Measurements from ENCODE around the gene UBE2O. TPM values are rescaled to one million over a fixed set of nuclear protein-coding genes. Genes with fewer than 3 reads are reported as not detected.
A peak's percentile ranks its signal among the peaks of the same experiment; 100 is the strongest.

Gene UBE2O
- total and polyA plus RNA-seq, 4 donors: 3.3 to 71.5 (median 9.2) TPM

DNA sequence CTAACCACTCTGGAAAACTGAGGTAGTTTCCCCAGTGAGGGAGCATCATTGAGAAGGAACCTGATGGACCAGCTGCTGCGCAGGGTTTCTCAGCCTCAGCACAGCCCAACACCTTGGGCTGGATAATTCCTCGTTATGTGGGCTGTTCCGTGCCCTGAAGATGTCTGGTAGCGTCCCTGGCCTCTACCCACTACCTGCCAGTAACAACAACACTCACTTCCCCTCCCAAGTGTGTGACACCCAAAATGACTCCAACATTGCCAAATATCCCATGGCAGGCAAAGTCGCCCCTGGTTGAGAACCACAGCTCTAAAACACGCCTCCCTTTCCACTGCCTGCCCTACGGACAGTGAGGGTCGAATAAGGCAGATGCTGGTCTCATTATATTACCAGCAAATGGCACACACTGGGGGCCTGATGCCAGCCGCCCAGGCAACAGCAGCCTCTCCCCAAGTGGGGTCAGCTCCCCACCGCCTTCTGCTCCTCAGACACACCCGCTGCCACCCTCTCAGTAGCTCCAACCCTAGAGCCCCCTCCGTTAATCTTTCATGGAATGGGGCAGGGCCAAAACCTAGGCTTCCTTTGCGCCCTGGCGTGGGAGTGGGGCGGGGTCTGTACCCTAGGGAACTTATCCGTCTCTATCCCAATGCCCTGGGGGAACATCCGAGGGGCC is 47.3 kb upstream of the UBE2O start (continued):
- TF ChIP-seq, protein P1, sequence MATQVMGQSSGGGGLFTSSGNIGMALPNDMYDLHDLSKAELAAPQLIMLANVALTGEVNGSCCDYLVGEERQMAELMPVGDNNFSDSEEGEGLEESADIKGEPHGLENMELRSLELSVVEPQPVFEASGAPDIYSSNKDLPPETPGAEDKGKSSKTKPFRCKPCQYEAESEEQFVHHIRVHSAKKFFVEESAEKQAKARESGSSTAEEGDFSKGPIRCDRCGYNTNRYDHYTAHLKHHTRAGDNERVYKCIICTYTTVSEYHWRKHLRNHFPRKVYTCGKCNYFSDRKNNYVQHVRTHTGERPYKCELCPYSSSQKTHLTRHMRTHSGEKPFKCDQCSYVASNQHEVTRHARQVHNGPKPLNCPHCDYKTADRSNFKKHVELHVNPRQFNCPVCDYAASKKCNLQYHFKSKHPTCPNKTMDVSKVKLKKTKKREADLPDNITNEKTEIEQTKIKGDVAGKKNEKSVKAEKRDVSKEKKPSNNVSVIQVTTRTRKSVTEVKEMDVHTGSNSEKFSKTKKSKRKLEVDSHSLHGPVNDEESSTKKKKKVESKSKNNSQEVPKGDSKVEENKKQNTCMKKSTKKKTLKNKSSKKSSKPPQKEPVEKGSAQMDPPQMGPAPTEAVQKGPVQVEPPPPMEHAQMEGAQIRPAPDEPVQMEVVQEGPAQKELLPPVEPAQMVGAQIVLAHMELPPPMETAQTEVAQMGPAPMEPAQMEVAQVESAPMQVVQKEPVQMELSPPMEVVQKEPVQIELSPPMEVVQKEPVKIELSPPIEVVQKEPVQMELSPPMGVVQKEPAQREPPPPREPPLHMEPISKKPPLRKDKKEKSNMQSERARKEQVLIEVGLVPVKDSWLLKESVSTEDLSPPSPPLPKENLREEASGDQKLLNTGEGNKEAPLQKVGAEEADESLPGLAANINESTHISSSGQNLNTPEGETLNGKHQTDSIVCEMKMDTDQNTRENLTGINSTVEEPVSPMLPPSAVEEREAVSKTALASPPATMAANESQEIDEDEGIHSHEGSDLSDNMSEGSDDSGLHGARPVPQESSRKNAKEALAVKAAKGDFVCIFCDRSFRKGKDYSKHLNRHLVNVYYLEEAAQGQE (IDR thresholded peaks at IDR 0.05): no peak

GRCh38 chr17:76499267-76499667 is 46.3 kb upstream of the UBE2O start:
- no peak overlapping the region for H3K9ac ChIP-seq (ENCODE audit: low read depth in 1 of 2, low read length in 2 of 2)
- TF ChIP-seq HNF4A (conservative IDR thresholded peaks at IDR 0.05) (no peak), JUND (IDR thresholded peaks at IDR 0.05) (no peak), RAD21 (IDR thresholded peaks at IDR 0.05) (no peak), FOXA1 (IDR thresholded peaks at IDR 0.05) (no peak), FOXA2 (IDR thresholded peaks at IDR 0.05) (no peak), HNF4G (IDR thresholded peaks at IDR 0.05) (no peak), NR2F2 (IDR thresholded peaks at IDR 0.05) (no peak), YY1 (IDR thresholded peaks at IDR 0.05) (no peak), ATF3 (IDR thresholded peaks at IDR 0.05) (no peak), SP1 (IDR thresholded peaks at IDR 0.05) (no peak), TAF1 (conservative IDR thresholded peaks at IDR 0.05) (no peak), MAX (IDR thresholded peaks at IDR 0.05) (no peak), EGR1 (IDR thresholded peaks at IDR 0.05; ENCODE audit: low read depth in 2 of 2) (no peak)
- TF ChIP-seq, protein P1 (IDR thresholded peaks at IDR 0.05): no peak
- TF ChIP-seq, protein P2, sequence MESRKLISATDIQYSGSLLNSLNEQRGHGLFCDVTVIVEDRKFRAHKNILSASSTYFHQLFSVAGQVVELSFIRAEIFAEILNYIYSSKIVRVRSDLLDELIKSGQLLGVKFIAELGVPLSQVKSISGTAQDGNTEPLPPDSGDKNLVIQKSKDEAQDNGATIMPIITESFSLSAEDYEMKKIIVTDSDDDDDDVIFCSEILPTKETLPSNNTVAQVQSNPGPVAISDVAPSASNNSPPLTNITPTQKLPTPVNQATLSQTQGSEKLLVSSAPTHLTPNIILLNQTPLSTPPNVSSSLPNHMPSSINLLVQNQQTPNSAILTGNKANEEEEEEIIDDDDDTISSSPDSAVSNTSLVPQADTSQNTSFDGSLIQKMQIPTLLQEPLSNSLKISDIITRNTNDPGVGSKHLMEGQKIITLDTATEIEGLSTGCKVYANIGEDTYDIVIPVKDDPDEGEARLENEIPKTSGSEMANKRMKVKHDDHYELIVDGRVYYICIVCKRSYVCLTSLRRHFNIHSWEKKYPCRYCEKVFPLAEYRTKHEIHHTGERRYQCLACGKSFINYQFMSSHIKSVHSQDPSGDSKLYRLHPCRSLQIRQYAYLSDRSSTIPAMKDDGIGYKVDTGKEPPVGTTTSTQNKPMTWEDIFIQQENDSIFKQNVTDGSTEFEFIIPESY (IDR thresholded peaks at IDR 0.05): no peak
- peak overlapping the region; percentile 23 to 77 for H3K27ac ChIP-seq (ENCODE audit: low read depth in 1 of 2, low read length in 2 of 2)
- H3K27me3 ChIP-seq (ENCODE audit: control insufficient read depth in 4 of 4, insufficient read depth in 4 of 4, low read length in 3 of 4): no peaks in the 10 kb centered on the region
- H3K9me3 ChIP-seq (ENCODE audit: control insufficient read depth in 4 of 4, low read length in 3 of 4): no peaks in the 10 kb centered on the region
- DNase-seq (ENCODE audit: low spot score): no peak
- 86% methylated on average over 5 of the region's 5 CpGs for WGBS
- H3K4me1 ChIP-seq (ENCODE audit: control insufficient read depth in 4 of 4, insufficient read depth in 4 of 4, low read length in 3 of 4): peaks cover 10 to 44% (median 24%) of the 10 kb centered on the region in 4 donors
- no peaks in the 10 kb centered on the region for H3K36me3 ChIP-seq (ENCODE audit: control insufficient read depth in 4 of 4, insufficient read depth in 3 of 4, low read depth in 1 of 4, low read length in 3 of 4)
- peak overlapping the region in 1 of 3 donors; percentile 14 for H3K4me3 ChIP-seq (ENCODE audit: low read depth in 1 of 3, low read length in 3 of 3)

Data from liver (tissue), 9 donors.